Lower lobe of right lung (tissue), 2 donors: ENCODE measurements around the gene MMP20. TPM values are rescaled to one million over a fixed set of nuclear protein-coding genes. Genes with fewer than 3 reads are reported as not detected.

ENCODE experiments used
- ATAC-seq, 2 donors: fragments of 200-7000 bp; cut with Tn5 transposase; one replicate each; pipeline ENCODE4 v1.9.1; 2020 to 2022; ENCODE audit warnings: mild to moderate bottlenecking in 2 of 2, moderate library complexity in 2 of 2
- DNase-seq: peaks from one replicate; pipeline ENCODE4 v3.0.0-alpha.2; 2020
- H3K27ac ChIP-seq: fragments of 200-600 bp; one replicate; pipeline ENCODE4 v1.8.0; 2022
- H3K27me3 ChIP-seq: fragments of 200-600 bp; one replicate; pipeline ENCODE4 v1.8.0; 2022; ENCODE audit warnings: low read depth
- H3K36me3 ChIP-seq: fragments of 200-600 bp; one replicate; pipeline ENCODE4 v1.8.0; 2022; ENCODE audit warnings: mild to moderate bottlenecking
- H3K4me1 ChIP-seq: fragments of 200-600 bp; one replicate; pipeline ENCODE4 v1.8.0; 2022
- H3K4me3 ChIP-seq: fragments of 200-600 bp; one replicate; pipeline ENCODE4 v1.8.0; 2022; ENCODE audit warnings: mild to moderate bottlenecking
- H3K9me3 ChIP-seq: fragments of 200-600 bp; one replicate; pipeline ENCODE4 v1.8.0; 2022
- intact Hi-C: fragments of 100-400 bp; cut with DNase I; formaldehyde crosslinking; loops from one replicate; pipeline ENCODE4 v1.11.0; 2022
- total RNA-seq: library from RNA; stranded (reverse); fragmentation: NEBNext Ultra II Directional; extraction: Animal tissue kit (Norgen Biotek cat#: 25700); gene quantifications from one replicate; pipeline ENCODE4 v1.2.1, GENCODE V29; 2021
- TF ChIP-seq, protein P1 (sequence below): fragments of 200-600 bp; IDR thresholded peaks from one replicate; pipeline ENCODE4 v1.8.0; 2022; ENCODE audit warnings: antibody characterized with exemption, mild to moderate bottlenecking
- donor health status: DM: no; HTN: yes; CAD: no; lungs with severe emphysema.

MMP20 gene
- total RNA-seq, 1 donor from 2014 or later, result not detected

DNA sequence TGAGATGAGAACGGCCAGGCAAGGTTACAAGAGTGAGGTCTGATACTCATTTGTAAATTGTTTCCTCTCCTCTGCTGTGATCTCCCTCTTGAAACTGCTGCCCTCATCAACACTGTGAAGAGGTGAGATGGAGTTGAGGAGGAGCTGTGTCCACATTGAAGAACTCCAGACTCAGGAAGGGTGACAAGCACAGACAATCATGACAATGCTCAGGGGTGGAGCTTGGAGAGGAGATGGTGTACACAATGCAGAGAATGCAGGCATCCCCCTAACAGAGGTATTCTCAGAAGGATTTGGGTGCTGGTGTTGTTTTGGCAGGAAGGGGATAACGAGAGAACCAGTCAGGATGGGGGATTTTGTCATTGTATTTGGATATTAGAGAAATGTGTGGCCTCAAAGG lies 73.1 kb downstream of the MMP20 start:
- Histone ChIP-seq H3K4me3 (no peak overlapping the region), H3K27ac (peak overlapping the region; percentile 70), H3K27me3 (no peaks in the 10 kb centered on the region), H3K4me1 (no peaks in the 10 kb centered on the region), H3K36me3 (no peaks in the 10 kb centered on the region), H3K9me3 (no peaks in the 10 kb centered on the region)
- TF ChIP-seq, protein P1, sequence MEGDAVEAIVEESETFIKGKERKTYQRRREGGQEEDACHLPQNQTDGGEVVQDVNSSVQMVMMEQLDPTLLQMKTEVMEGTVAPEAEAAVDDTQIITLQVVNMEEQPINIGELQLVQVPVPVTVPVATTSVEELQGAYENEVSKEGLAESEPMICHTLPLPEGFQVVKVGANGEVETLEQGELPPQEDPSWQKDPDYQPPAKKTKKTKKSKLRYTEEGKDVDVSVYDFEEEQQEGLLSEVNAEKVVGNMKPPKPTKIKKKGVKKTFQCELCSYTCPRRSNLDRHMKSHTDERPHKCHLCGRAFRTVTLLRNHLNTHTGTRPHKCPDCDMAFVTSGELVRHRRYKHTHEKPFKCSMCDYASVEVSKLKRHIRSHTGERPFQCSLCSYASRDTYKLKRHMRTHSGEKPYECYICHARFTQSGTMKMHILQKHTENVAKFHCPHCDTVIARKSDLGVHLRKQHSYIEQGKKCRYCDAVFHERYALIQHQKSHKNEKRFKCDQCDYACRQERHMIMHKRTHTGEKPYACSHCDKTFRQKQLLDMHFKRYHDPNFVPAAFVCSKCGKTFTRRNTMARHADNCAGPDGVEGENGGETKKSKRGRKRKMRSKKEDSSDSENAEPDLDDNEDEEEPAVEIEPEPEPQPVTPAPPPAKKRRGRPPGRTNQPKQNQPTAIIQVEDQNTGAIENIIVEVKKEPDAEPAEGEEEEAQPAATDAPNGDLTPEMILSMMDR, result no peak
- peak; percentile 14 to 18 for ATAC-seq
- no peak for DNase-seq
- intact Hi-C loops, result no loop called here

GRCh38 chr11:102551169-102551781 lies 73.9 kb downstream of the MMP20 start:
- no peaks in the 10 kb centered on the region for H3K4me1 ChIP-seq
- H3K9me3 ChIP-seq, result no peaks in the 10 kb centered on the region
- ATAC-seq (no peak), DNase-seq (no peak)
- peak overlapping the region; percentile 70 for H3K27ac ChIP-seq
- TF ChIP-seq, protein P1, result no peak
- no peaks in the 10 kb centered on the region for H3K36me3 ChIP-seq
- H3K4me3 ChIP-seq, result no peak overlapping the region
- intact Hi-C loops, result no loop called here
- H3K27me3 ChIP-seq, result no peaks in the 10 kb centered on the region

DNA sequence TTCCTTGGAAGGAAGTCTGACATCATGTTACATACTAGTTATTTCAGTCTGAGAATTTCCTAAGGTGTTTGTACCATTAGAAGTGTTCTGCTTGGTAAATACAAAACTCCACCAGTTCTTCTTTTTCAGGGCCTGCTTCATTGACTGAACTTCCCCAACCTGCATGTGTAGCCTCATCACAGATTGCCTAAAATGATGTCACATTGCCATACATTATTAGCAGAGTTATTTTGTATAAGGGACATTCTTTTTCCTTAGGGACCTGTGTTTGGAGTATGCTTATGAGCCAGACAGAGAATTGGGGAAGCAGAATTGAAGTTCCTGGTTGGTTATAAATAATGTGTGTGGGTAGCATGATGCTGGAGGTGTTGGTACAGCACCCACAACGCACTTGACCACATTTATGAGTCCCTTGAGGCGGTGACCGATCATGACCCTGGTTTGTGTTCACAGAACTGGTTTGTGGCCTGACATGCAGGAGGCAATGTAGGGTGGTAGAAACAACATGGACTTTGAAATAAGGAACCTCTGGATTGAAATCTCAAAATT lies 78.1 kb downstream of the MMP20 start:
- peak; percentile 50 to 81 for ATAC-seq
- TF ChIP-seq, protein P1, result no peak
- intact Hi-C loops, result no loop called here
- Histone ChIP-seq H3K27me3 (no peaks in the 10 kb centered on the region), H3K4me3 (no peak overlapping the region), H3K9me3 (no peaks in the 10 kb centered on the region), H3K27ac (no peak overlapping the region), H3K4me1 (no peaks in the 10 kb centered on the region), H3K36me3 (no peaks in the 10 kb centered on the region)
- peak; percentile 54 for DNase-seq

GRCh38 chr11:102546427-102546826 lies 78.7 kb downstream of the MMP20 start:
- Histone ChIP-seq H3K4me3 (no peak overlapping the region), H3K36me3 (no peaks in the 10 kb centered on the region), H3K27ac (no peak overlapping the region), H3K4me1 (no peaks in the 10 kb centered on the region), H3K27me3 (no peaks in the 10 kb centered on the region), H3K9me3 (no peaks in the 10 kb centered on the region)
- DNase-seq (no peak), ATAC-seq (no peak)
- TF ChIP-seq, protein P1, result no peak
- intact Hi-C loops, result no loop called here

DNA sequence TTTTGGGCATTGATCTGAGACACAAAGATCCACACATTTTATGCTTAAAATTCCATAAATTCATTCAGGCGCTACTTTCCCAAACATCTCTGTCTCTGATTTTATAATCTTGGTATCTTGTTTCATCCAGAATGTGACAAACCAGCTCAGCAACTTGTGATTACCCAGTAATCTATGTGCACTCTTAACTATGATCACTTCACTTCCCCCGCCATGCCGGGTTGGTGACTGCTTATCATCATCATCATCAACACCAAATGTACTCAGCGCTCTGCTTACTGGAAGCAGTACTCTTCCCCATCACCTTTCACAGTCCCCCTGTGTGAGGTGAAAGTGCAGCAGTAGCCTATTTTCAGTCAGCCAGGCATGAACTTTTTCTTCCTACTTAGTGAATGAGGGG lies 79.4 kb downstream of the MMP20 start:
- peak in 1 of 2 donors; percentile 19 for ATAC-seq
- H3K4me1 ChIP-seq, result no peaks in the 10 kb centered on the region

More for the DNA sequence above, 79.4 kb downstream of the MMP20 start:
- TF ChIP-seq, protein P1, result no peak
- intact Hi-C loops, result no loop called here
- DNase-seq, result no peak
- Histone ChIP-seq H3K27ac (no peak overlapping the region), H3K27me3 (no peaks in the 10 kb centered on the region), H3K4me3 (no peak overlapping the region), H3K36me3 (no peaks in the 10 kb centered on the region), H3K9me3 (no peaks in the 10 kb centered on the region)
